HG03558 (cell line): ENCODE data around the gene TECPR1.
A peak's percentile ranks its signal among the peaks of the same experiment; 100 is the strongest.

Source experiments
- ATAC-seq: cut with Tn5 transposase; IDR thresholded peaks from one replicate; pipeline ENCODE4 v1.9.1; 2021; ENCODE audit warnings: moderate number of reproducible peaks; ENCODE audit not compliant: unreplicated experiment; ENCODE audit errors: extremely low read depth

The TECPR1 gene

DNA sequence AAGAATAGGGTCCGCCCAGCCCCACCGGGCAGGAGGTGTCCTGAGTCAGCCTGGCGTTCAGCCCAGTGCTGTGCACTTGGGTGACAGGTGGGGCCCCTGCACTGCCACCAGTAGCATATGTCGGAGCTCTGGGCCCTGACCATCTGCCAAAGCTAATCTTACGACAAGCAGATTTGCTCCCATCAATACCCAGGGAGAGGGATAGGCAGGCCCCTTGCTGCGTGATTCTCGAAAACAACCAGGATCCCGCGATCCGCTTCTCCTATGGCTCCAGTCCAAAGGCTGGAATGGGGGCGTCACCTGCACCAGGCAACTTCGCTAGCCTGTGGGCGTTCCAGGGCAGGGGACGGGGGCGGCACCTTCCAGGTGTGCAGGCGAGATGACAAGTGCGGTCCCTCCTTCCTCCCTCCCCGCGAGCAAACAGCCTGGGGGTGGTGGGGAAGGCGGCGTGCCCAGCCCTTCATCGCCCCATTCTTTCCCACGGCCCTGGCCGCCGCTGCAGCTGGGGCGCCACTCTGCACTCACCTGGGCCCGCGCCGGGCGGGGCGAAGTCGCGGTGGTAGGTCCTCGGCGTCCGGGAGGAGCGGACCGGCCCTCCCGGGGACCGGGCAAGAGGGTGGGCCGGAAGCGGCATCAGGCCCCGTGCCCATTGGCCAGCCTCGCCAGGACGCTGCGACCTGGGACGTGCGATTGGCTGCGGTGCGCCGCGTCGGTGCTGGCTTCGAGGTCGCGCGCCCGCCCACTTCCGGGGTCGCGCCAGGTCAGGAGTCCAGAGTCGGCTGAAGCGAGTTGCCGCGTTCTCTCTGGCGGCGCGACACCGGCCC is at the start of gene TECPR1:
Gene TECPR1, minus strand, starts transcription at position 632 of the 824 bp plus-strand sequence. CDS start 6,086 bp downstream, outside the sequence.
- ATAC-seq = peak; percentile 91

- ATAC-seq = no peak
Measured at GRCh38 chr7:98300595-98301372, 48.8 kb upstream of the TECPR1 start.

- ATAC-seq = no peak
Measured at GRCh38 chr7:98297626-98298286, 45.7 kb upstream of the TECPR1 start.

DNA sequence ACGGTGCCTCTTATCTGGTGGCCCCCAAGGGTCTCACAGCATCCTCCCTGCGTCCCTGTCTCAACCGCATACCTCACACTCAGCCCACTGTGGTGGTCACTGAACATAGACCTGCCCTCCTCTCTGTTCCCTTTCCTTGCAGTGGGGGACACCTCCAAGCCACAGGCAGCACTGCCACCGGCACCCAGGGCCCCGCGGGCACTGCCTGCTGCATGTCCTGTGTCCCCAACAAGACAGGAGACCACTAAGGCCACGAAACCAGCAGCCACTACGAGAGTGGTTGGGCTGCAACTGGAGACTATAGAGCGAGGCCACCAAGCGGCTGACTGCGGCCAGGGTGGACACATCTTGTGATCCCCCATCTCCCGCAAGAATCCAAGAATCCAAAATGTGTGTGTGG is 44.8 kb upstream of the TECPR1 start:
- no peak for ATAC-seq

GRCh38 chr7:98295467-98296192 is 43.6 kb upstream of the TECPR1 start:
- ATAC-seq = no peak

DNA sequence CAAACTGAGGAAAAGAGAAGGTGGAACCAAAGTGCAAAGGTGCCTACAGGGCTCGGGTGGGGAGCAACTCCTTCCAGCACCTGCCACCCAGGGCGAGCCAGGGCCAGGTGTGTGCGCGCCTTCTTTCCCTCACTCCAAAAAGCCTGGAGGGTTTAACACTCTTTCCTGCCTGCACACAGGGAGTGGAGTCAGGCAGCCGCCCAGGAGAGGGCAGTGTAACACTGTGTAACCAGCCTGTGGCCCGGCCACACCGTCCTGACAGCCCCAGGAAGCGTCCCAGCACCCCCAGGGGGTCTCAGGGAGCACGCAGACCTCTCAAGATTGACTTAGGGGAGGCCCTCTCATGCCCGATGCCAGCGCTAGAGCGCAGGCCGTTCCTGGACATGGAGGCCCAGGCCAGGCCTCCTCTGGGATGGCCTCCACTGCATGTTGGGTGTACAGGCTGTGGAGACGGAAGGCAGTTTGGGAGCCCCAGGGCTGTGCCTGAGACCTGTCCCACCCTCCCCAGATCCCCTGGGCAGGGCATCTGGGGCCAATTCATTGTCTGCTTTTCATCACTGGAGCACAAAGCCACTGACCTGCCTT is 42.9 kb upstream of the TECPR1 start:
- no peak for ATAC-seq

- ATAC-seq = no peak
Measured at GRCh38 chr7:98294326-98294725, 42.3 kb upstream of the TECPR1 start.

DNA sequence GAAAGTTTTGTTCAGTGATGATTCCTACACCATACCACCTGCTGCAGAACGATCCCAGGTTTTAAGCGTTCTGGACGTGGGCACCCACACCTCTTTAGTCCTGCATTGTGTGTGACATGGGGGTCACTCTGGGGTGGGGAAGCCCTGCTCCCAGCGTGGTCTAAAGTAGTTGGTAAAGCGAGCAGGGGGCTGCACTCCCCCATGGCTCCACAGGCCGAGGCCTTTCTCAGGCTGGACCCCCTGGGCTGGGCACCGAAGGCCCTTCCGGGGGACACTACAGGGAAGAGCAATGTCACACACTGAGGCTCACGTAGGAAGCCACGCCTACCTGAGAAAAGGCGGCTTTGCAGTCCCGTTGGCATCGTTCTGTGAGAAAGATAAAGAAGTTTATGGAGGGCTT is 41.7 kb upstream of the TECPR1 start:
- ATAC-seq = no peak

DNA sequence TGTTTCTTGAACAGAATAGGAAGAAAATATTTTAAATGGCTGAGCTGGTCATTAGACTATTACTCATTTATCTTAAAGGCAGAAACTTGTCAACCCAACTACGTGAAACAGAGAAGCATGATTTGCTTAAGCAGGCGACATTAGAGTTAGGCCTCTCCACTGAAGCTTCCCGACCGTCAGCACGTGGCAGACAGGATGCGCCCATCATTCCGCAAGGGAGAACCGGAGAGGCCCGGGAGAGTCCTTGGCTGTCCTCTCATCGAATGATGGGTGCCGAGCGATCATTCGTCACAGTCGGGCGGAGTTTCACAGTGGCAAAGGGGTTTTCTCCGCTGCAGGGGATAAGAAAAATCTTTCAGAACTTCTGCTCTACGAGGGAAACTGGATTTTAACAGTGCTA is 41.2 kb upstream of the TECPR1 start:
- no peak for ATAC-seq

DNA sequence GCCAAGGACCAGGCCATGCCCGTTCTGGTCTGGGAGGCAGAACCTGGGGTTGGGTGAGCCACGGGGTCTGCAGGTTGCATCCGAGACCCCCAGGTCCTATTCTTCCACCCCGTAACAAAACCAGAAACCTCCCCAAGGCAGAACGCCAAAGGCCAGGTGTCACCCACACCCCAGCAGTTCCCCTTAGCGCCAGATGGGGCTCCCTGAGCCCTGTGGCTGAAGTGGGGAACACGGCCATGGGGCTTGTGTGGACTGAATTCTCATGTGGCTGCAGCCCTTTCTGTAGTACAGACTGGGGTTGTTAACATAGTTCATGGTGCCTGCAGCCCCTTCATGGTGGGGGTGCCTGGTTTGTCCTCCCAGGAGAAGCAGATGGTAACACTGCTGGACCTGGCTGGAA is 39.7 kb upstream of the TECPR1 start:
- no peak for ATAC-seq

DNA sequence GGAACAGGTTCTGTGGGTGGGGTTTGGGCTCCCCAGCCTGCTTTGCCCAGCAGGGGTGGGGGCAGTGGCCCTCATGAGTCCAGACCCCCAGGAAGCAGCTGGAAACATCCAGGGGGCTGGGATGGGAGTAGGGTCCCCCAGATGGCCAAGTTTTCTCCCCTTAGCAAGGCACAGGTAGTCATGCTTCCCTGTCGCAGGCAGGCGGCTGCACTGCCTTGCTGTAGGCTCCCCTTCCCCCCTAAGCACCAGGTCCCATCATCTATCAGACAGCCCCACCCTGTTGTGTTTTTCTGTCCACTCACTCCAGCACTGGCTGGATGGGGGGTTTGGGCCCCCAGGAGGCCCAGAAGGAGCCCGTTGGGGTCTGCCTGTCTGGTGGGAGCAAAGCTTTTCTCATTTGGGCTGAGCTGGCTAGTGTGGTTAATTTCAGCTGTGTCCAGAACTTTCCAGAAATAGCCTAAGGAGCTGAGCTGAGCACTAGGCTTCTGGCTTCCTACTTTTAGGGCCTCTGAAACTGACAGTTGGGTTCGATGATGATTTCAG is 37.4 kb upstream of the TECPR1 start:
- ATAC-seq = no peak

- no peak for ATAC-seq
Measured at GRCh38 chr7:98288064-98288823, 36.2 kb upstream of the TECPR1 start.

DNA sequence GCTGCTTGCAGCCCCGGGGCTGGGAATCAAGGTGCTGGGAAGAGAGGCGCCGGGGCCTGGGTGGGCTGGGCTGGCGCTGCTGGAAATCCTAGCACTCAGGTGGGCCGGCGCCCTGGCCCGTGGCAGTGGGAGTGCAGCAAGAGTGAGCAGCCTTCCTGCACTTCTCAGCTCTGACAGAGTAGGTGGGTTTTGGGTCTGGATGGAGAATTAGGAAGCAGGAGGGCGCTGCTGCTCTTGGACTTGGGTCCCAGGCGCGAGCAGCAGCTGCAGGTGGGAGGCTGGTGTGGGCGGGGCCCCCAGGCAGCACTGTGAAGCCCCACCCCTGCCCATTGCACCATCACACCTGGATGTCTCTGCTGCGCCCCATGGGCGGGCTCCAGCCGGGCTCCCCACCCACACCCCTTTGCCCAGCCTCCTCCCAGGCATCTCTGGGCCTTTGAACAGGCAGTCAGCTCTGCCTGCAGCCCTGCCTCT is 35.5 kb upstream of the TECPR1 start:
- no peak for ATAC-seq

- ATAC-seq = no peak
Measured at GRCh38 chr7:98286701-98287485, 34.9 kb upstream of the TECPR1 start.

DNA sequence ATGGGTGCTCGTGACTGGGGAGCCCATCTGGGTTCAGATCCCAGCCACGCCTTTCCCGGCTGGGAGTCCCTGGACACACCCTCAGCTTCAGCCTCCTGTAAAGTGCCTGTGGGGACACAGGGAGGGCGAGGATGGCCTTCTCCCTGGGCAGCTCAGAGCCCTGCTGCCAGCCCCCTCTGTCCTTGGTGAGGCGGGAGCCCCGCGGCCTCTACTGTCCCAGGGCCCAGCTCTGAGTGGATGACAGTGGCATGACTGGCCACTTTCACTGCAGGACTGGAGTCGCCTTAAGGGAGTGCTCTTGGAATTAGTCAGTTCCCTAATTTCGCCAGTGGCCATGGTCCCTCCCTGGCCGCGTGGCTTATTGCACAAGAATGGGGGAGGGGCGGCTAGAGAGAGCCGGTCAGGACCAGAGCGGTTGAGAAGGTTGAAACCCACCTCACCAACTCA is 34.1 kb upstream of the TECPR1 start:
- no peak for ATAC-seq

- no peak for ATAC-seq
Measured at GRCh38 chr7:98285157-98286092, 33.4 kb upstream of the TECPR1 start.
